Keratinocyte (primary cell): ENCODE measurements around the gene RNU1-2.
"Not testable (repeated sequence)": the region's sequence is repeated elsewhere in the genome, so short reads cannot be mapped to it uniquely, and the experiment has no call there.

Experiments used
- CTCF ChIP-seq, 3 experiments: IDR thresholded peaks in 1 of 3; conservative IDR thresholded peaks in 1 of 3; optimal IDR thresholded peaks in 1 of 3; 2 replicates in 2 of 3; 3 replicates in 1 of 3; pipeline versions ENCODE3 to v1.5.1; 2011; ENCODE audit warnings: low read length in 3 of 3, mild to moderate bottlenecking in 3 of 3, moderate library complexity in 2 of 3, control low read depth in 1 of 3, inconsistent platforms in 1 of 3; ENCODE audit not compliant: insufficient read depth in 2 of 3; ENCODE audit errors: extremely low read depth in 1 of 3
- EZH2 ChIP-seq: IDR thresholded peaks from one replicate; pipeline ENCODE4 v1.6.1; 2012; ENCODE audit warnings: inconsistent platforms, mild to moderate bottlenecking, low read length, moderate library complexity

DNA sequence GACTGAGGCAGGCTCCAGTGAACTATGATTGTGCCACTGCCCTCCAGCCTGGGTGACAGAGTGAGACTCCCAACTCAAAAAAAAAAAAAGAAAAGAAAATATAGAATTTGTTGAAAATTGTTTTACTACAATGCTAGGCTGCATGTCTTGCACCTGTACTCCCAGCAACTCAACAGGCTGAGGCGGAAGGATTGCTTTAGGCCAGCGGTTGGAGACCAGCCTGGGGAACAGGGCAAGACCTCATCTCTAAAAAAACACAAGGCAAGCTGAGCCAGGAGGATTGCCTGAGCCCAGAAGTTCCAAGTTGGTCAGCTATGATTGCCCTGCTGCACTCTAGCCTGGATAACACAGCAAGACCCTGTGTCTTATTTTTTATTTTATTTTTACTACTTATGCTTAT, 3.2 kb downstream of the RNU1-2 start:
- not testable (repeated sequence) for TF ChIP-seq CTCF (optimal IDR thresholded peaks at IDR 0.05 in 1 of 3, IDR thresholded peaks at IDR 0.05 in 1 of 3, conservative IDR thresholded peaks at IDR 0.05 in 1 of 3; ENCODE audit: extremely low read depth in 1 of 3, insufficient read depth in 2 of 3, low read length in 3 of 3); EZH2
